HepG2 (cell line): ENCODE measurements around the gene EPS8. TPM values are rescaled to one million over a fixed set of nuclear protein-coding genes. Genes with fewer than 3 reads are reported as not detected.

ENCODE experiments used
- CBX5 ChIP-seq: sonication (generic); formaldehyde crosslinking; IDR thresholded peaks from 2 replicates; pipeline ENCODE4 v1.4.0; 2020; ENCODE audit warnings: missing genetic modification reagents, borderline replicate concordance
- GTF2F1 ChIP-seq: fragments of 150-350 bp; IDR thresholded peaks from 2 replicates; pipeline ENCODE4 v1.6.1; 2014; ENCODE audit warnings: low read length
- HNRNPH1 ChIP-seq: fragments of 200-400 bp; formaldehyde crosslinking; optimal IDR thresholded peaks from 2 replicates; pipeline ENCODE3; 2017; ENCODE audit warnings: mild to moderate bottlenecking, low read depth, low read length
- ISX ChIP-seq: sonication (generic); formaldehyde crosslinking; conservative IDR thresholded peaks from 2 replicates; pipeline ENCODE4 v1.5.0; 2020; ENCODE audit warnings: missing genetic modification reagents
- LCORL ChIP-seq, 2 experiments: fragments of 450-650 bp in 1 of 2; sonication (generic) in 1 of 2; formaldehyde crosslinking in 1 of 2; IDR thresholded peaks; 2 replicates each; pipeline versions ENCODE4 v1.5.0 to v1.6.1; 2017 to 2020; ENCODE audit warnings: antibody characterized with exemption in 1 of 2, missing genetic modification reagents in 1 of 2
- MED8 ChIP-seq: sonication (generic); formaldehyde crosslinking; IDR thresholded peaks from 2 replicates; pipeline ENCODE4 v1.8.1; 2023; ENCODE audit warnings: mild to moderate bottlenecking, missing genetic modification reagents; ENCODE audit not compliant: insufficient replicate concordance
- NFIB ChIP-seq: sonication (generic); formaldehyde crosslinking; IDR thresholded peaks from 2 replicates; pipeline ENCODE4 v1.9.0; 2021; ENCODE audit warnings: missing genetic modification reagents, mild to moderate bottlenecking, borderline replicate concordance
- STAT5B ChIP-seq: sonication (generic); formaldehyde crosslinking; IDR thresholded peaks from 2 replicates; pipeline ENCODE4 v1.4.0; 2020; ENCODE audit warnings: missing genetic modification reagents
- ZSCAN21 ChIP-seq: sonication (generic); formaldehyde crosslinking; IDR thresholded peaks from 2 replicates; pipeline ENCODE4 v1.8.0; 2022; ENCODE audit warnings: mild to moderate bottlenecking, missing genetic modification reagents, moderate library complexity, borderline replicate concordance
- polyA plus RNA-seq, 8 experiments: library from polyadenylated mRNA; depleted of rRNA in 3 of 8; stranded (reverse) in 7 of 8; unstranded in 1 of 8; fragments of >200 nt; fragmentation: Illumina TruSeq in 4 of 8; extraction: Trizol in 4 of 8; gene quantifications; 2 replicates each; pipeline versions ENCODE4 v1.2.1 to v1.2.3, GENCODE V29; 2011 to 2016; ENCODE audit warnings: low read depth in 4 of 8, missing spikeins in 1 of 8, mixed read lengths in 1 of 8; ENCODE audit not compliant: insufficient read depth in 1 of 8
- total RNA-seq, 5 experiments: library from RNA; depleted of rRNA; stranded (reverse); fragments of >200 nt; fragmentation: Illumina TruSeq; extraction: Trizol; gene quantifications; 2 replicates each; pipeline ENCODE4 v1.2.3, GENCODE V29; 2016; ENCODE audit warnings: low read depth in 1 of 5
- TF ChIP-seq, protein P1 (sequence below): sonication (generic); formaldehyde crosslinking; IDR thresholded peaks from 2 replicates; pipeline ENCODE4 v1.4.0; 2020; ENCODE audit warnings: missing genetic modification reagents
- TF ChIP-seq, protein P2 (sequence below), 2 experiments: sonication (generic) in 1 of 2; formaldehyde crosslinking in 1 of 2; IDR thresholded peaks; 2 replicates each; pipeline versions ENCODE4 v1.4.0 to v1.6.1; 2016 to 2020; ENCODE audit warnings: borderline replicate concordance in 1 of 2, low read depth in 1 of 2, mild to moderate bottlenecking in 1 of 2, missing genetic modification reagents in 1 of 2

The EPS8 gene
- total and polyA plus RNA-seq, 2 of the 13 experiments (the other 11 are each of a cell fraction or from before 2014, with no cell fraction given), result 37.1 to 43.4 TPM

DNA sequence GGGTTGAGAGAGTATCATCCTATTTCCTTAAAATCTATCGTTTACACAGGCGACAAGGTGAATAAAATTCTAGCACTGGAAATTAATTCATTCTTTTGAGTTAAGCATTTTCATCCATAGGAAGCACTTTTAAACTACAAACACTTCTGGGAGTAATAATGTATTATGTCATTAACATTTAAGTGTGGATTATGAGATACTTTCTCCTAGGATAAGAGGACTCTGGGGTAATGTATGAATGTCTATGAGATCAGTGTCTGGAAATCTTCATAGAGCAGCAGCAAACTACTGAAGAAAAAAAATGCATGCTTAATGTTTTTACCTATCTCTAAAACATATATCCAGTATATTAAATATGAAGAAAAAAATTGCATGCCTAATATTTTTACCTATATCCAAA lies 86.9 kb downstream of the EPS8 start (continued):
- TF ChIP-seq, protein P1, sequence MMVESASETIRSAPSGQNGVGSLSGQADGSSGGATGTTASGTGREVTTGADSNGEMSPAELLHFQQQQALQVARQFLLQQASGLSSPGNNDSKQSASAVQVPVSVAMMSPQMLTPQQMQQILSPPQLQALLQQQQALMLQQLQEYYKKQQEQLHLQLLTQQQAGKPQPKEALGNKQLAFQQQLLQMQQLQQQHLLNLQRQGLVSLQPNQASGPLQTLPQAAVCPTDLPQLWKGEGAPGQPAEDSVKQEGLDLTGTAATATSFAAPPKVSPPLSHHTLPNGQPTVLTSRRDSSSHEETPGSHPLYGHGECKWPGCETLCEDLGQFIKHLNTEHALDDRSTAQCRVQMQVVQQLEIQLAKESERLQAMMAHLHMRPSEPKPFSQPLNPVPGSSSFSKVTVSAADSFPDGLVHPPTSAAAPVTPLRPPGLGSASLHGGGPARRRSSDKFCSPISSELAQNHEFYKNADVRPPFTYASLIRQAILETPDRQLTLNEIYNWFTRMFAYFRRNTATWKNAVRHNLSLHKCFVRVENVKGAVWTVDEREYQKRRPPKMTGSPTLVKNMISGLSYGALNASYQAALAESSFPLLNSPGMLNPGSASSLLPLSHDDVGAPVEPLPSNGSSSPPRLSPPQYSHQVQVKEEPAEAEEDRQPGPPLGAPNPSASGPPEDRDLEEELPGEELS (CRISPR knock-in tag), result no peak
- TF ChIP-seq MED8 (CRISPR knock-in tag) (no peak), ZSCAN21 (no peak), LCORL (IDR thresholded peaks at IDR 0.05) (no peak), LCORL (CRISPR knock-in tag; IDR thresholded peaks at IDR 0.05) (no peak), NFIB (no peak), CBX5 (no peak), ISX (no peak), GTF2F1 (no peak), HNRNPH1 (no peak), STAT5B (CRISPR knock-in tag) (no peak)
- TF ChIP-seq, protein P2, sequence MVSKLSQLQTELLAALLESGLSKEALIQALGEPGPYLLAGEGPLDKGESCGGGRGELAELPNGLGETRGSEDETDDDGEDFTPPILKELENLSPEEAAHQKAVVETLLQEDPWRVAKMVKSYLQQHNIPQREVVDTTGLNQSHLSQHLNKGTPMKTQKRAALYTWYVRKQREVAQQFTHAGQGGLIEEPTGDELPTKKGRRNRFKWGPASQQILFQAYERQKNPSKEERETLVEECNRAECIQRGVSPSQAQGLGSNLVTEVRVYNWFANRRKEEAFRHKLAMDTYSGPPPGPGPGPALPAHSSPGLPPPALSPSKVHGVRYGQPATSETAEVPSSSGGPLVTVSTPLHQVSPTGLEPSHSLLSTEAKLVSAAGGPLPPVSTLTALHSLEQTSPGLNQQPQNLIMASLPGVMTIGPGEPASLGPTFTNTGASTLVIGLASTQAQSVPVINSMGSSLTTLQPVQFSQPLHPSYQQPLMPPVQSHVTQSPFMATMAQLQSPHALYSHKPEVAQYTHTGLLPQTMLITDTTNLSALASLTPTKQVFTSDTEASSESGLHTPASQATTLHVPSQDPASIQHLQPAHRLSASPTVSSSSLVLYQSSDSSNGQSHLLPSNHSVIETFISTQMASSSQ (IDR thresholded peaks at IDR 0.05; ENCODE audit: low read depth), result no peak
- TF ChIP-seq, protein P2 (CRISPR knock-in tag; IDR thresholded peaks at IDR 0.05; ENCODE audit: borderline replicate concordance), result no peak
